CD4-positive, alpha-beta T cell treated with Interleukin-15 for 1 hour (primary cell): ENCODE measurements around the gene TLCD3B.
A peak's percentile ranks its signal among the peaks of the same experiment; 100 is the strongest.

Source experiments
- DNase-seq: peaks from one replicate; pipeline ENCODE4 v3.0.0-alpha.2; 2020

TLCD3B gene, protein sequence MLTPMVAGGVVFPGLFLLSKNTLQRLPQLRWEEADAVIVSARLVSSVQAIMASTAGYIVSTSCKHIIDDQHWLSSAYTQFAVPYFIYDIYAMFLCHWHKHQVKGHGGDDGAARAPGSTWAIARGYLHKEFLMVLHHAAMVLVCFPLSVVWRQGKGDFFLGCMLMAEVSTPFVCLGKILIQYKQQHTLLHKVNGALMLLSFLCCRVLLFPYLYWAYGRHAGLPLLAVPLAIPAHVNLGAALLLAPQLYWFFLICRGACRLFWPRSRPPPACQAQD

DNA sequence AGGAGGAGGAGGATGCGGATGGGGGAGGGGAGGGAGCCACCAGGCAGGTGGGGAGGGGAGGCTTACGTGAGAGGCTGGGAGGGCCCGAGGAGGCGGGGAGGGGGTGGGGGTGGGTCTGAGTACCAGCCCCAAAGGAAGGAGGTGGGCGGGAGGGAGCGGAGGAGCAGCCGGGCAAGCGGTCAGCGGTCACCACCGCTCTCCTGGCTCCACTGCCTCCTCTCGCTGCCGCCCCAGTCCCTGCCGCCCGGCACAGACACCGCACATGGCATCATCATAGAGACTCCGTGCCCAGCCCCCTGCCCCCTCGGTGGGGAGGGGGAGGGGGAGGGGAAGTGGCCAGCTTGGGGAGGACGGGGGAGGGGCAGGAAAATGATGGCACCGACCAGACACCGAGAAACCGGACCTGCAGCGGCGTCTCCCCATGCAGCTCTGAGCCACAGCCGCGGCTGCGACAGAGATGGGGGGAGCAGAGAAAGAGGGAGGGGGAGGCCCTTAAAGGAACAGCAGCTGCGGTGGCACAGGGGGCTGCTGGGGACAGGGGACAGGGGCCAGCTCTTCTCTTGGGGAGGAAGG lies at the start of gene TLCD3B:
Gene TLCD3B (minus strand): TSS at position 431 of the 573 bp plus-strand sequence. CDS start 744 bp downstream, outside the sequence.
- DNase-seq = no peak

DNA sequence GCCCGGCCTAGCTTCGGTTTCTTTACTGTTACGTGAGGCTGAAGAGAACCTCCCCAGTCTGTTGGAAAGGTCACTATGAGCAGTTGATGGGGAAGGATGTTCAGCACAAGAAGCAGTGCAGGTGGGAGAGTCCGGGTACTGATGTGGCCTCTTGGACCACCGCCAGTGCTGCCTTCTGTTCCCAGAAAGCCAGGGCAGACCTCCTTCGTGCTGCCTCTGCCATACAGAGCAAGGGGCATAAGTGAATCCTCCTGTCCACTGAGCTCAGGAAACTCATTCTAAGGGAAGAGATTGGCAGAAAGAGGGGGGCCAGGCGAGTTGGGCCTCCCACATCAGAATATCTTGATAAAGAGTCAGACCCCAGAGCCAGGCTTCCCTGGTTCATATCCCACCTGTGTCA lies 48.4 kb upstream of the TLCD3B start:
- no peak for DNase-seq

DNA sequence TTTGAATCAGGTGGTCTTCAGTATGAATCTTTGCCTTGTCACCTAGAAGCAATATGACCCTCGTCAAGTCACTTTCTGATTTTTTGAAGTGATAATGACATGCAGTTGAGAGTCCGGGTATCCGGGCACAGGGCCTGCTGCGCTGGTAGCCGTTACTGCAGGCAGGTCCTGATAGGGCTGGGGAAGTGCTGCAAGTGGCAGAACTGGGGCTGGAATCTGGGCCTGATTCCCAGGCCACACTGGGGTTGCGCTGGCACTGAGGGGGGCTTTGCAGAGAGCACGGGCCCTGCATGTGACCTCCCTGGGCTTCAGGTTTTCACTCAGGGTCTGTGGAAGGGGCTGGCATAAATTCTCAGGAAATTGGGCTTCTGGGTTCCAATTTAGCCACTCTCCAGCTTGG lies 47.7 kb upstream of the TLCD3B start:
- no peak for DNase-seq

DNA sequence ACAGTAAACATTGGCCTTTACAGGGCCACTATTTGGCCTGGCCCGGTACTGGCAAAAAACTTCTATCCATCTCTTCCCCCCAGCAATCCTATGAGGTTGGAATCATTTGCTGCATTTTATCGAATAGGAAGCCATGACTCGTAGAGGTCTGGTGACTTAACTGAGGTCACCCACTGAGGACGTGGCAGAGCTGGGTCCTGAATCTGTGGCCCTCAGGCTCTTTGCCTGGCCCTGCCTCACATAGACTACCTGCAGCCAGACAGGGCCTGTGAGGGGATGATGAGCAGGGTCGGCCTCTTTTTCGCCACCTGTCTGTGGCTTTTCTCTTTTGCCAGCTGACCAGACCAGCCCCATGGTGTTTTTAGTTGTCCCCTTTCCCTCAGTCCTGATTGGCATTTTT lies 46.6 kb upstream of the TLCD3B start:
- DNase-seq = no peak

DNA sequence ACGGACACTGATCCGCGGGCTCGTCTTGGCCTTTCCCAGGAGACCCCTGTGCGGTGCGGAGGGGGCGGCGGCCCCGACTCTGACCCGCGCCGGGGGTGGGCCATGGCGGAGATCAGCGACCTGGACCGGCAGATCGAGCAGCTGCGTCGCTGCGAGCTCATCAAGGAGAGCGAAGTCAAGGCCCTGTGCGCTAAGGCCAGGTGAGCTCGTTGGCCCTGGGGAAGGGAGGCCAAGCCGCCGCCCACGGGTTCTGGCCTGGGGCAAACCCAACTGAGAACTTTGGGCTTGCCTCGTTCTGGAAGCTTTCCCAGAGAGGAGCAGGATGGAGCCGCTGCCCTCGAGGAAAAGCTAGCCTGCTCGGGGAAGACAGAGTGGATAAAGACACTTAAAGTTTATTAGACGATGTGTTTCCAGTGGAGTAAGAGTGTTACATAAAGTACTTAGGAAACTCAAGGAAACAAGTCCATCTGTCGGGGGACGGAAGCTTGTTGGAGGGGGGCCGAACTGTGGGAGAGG lies 45.3 kb upstream of the TLCD3B start:
- no peak for DNase-seq

DNA sequence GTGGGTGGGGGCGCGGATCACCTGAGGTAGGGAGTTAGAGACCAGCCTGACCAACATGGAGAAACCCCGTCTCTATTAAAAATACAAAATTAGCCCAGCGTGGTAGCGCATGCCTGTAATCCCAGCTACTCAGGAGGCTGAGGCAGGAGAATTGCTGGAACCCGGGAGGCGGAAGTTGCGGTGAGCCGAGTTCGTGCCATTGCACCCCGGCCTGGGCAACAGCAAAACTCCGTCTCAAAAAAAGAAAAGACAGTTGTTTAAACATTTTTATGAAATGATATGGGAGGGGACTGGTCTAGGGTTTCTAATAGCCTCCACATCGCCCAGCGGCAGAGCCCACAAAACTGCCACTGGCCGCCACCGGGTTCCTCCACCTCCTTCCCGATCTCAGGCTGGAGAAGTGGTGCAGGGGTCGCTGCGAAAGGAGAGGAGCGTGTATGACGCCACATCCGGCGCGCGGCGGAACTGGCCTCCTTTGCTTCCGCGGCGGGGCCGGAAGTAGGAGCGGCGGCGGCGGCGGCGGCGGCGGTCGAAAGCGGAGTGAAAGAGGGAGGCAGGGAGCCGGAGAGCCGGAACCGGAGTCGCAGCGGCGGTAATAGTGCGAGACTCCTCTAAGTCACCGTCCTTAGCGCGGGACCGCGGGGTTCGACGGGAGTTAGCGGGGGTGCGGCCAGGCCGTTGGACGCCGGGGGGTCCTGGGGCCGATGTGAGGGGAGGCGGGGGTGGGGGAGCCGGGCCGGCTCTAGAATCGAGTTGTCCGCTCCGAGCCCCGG lies 44.6 kb upstream of the TLCD3B start, which contains the start of gene PPP4C:
Gene PPP4C (plus strand): TSS at position 492 of the 773 bp plus-strand sequence. CDS start 384 bp downstream, outside the sequence.
- DNase-seq = peak; percentile 87

DNA sequence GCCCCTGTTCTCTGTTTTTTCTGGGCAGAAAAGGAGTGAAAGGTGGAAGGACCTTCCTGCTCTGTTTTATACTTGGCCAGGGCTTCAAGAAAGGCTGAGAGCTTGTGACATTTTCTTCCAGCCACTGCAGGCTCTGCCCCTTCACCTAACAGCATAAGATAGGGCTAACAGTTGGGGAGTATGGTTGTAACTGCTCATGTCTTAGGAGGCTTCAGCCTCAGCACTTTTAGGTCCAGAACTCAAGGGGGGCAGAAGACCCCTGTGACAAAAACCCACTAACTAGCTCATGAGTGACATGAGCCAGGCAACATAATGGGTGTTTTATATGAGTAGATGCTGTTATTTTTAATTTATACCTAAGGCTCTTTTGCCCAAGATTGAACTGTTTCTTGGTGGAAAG lies 39.4 kb upstream of the TLCD3B start:
- no peak for DNase-seq

DNA sequence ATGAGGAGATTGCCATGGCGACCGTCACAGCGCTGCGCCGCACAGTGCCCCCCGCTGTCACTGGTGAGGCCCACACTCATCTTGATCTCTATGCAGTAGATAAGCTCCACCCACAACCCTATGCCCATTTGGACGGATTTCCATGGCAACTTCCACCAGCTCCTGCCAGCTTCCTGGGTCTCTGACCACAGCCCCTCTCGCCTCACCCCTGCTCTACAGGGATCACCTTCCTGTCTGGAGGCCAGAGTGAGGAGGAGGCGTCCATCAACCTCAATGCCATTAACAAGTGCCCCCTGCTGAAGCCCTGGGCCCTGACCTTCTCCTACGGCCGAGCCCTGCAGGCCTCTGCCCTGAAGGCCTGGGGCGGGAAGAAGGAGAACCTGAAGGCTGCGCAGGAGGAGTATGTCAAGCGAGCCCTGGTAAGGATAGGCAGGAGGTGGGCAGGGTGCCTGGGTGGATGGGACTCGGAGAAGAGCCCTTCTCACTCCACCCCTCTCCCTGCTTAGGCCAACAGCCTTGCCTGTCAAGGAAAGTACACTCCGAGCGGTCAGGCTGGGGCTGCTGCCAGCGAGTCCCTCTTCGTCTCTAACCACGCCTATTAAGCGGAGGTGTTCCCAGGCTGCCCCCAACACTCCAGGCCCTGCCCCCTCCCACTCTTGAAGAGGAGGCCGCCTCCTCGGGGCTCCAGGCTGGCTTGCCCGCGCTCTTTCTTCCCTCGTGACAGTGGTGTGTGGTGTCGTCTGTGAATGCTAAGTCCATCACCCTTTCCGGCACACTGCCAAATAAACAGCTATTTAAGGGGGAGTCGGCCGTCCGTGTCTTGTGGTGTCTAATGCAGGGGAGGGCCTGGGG lies 38.8 kb upstream of the TLCD3B start:
- no peak for DNase-seq

DNA sequence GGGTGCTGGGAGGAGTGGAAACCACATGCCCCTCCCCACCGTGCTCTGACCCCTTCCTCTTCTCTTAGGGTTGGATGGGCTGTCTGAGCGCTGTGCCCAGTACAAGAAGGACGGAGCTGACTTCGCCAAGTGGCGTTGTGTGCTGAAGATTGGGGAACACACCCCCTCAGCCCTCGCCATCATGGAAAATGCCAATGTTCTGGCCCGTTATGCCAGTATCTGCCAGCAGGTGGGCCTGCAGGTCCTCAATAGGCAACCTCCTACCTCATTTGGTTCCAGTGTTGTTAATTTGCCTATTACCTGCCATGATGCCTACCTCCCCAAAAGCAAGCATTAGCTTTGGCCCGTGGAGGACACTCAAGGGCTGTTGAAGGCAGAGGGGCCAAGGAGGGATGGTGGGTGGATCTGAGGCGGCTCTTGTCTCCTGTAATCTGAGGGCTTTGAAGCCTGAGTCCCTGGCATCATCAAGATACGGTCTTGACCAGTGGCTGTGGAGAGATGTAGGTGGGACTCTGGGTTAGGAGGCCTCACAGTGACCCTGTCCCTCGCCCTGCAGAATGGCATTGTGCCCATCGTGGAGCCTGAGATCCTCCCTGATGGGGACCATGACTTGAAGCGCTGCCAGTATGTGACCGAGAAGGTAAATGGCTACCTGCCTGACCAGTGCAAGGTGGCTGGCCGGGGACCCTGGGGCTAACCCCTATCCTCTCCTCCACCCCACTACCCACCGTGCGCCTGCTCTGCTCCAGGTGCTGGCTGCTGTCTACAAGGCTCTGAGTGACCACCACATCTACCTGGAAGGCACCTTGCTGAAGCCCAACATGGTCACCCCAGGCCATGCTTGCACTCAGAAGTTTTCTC lies 37.9 kb upstream of the TLCD3B start:
- peak; percentile 55 for DNase-seq

DNA sequence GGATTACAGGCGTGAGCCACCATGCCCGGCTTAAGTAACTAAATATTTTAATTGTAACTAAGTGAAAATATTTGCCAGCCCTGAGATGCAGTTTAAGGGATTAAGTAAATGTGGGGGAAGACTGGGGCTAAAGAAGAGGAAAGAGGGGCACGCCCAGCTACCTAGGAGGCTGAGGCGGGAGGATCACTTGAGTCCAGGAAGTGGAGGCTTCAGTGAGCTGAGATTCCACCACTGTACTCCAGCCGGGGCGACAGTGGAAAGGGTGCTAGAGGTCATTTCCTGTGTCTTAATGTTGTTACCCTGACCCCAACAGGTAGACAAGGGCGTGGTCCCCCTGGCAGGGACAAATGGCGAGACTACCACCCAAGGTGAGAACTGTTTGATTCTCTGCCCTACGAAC lies 37.3 kb upstream of the TLCD3B start:
- DNase-seq = no peak

DNA sequence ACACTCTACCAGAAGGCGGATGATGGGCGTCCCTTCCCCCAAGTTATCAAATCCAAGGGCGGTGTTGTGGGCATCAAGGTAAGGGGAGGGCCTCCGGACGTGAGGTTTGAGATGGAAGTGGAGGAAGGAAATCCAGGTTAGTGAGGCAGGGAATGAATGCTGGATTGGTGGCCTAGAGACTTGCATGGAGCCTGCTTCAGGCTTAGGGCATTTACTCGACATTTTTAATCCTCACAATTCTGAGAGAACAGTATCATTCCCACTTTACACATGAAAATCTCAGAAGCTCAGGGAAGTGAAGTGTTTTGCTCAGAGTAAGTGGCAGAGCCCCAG lies 36.5 kb upstream of the TLCD3B start:
- no peak for DNase-seq

DNA sequence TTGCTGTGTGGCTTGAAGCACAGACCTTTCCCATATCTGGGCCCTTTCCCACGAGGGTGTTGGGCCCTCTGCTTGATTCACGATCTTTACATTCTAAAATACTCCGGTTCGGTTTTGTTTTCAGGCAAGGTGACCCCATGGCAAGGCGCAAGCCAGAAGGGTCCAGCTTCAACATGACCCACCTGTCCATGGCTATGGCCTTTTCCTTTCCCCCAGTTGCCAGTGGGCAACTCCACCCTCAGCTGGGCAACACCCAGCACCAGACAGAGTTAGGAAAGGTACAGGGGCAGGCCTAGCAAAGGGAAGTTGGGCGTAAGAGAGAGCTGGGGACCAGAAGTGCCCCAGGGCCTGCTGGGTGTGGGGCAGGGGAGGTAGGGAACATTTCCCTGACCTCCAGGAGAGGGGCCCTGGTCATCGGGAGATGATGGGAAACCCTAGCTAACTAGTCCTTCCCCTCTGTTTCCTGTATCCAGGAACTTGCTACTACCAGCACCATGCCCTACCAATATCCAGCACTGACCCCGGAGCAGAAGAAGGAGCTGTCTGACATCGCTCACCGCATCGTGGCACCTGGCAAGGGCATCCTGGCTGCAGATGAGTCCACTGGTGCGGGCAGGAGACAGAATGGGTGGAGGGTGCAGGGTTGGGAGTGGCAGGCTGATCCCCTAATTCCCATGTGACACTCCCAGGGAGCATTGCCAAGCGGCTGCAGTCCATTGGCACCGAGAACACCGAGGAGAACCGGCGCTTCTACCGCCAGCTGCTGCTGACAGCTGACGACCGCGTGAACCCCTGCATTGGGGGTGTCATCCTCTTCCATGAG lies 35.9 kb upstream of the TLCD3B start:
- DNase-seq = no peak

DNA sequence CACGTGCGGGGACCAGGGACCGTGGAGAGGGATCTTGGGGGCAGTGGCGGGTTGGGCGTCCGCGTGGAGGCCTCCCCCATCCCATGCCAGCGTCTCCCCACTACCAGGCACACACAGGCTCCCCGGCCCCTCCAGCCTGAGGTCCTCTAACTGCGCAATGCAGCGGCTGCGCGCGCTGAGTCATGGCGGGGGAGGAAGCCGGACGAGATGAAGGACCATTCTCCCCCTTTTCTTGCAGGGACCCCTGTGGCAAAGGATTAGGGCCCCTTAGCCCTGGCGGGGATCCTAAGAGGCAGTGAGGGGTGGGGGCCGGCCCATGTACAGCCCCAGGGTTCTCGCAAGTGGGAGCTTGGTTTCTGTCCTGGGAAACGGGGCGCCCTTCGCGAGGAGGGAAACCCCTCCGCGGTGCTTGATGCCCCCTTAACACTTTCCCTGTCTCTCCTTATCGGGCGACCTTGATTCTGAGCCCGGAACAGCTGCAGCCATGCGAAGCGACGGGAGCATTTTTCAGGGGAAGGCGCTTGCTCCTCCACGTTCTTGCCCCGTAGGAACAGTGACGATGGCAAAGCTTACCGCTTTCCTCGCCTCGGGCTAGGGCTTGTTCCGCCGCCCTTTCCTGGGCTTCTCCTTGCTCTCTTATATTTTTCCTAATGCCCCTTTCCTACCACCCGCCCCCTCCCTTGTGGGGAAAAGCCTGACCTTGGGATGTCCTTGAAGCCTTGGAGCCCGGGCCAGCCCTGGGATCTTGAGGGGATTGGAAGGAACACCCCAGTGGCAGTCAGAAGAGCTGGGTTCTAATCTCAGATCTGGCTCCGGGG lies 35.1 kb upstream of the TLCD3B start:
- DNase-seq = peak; percentile 37

DNA sequence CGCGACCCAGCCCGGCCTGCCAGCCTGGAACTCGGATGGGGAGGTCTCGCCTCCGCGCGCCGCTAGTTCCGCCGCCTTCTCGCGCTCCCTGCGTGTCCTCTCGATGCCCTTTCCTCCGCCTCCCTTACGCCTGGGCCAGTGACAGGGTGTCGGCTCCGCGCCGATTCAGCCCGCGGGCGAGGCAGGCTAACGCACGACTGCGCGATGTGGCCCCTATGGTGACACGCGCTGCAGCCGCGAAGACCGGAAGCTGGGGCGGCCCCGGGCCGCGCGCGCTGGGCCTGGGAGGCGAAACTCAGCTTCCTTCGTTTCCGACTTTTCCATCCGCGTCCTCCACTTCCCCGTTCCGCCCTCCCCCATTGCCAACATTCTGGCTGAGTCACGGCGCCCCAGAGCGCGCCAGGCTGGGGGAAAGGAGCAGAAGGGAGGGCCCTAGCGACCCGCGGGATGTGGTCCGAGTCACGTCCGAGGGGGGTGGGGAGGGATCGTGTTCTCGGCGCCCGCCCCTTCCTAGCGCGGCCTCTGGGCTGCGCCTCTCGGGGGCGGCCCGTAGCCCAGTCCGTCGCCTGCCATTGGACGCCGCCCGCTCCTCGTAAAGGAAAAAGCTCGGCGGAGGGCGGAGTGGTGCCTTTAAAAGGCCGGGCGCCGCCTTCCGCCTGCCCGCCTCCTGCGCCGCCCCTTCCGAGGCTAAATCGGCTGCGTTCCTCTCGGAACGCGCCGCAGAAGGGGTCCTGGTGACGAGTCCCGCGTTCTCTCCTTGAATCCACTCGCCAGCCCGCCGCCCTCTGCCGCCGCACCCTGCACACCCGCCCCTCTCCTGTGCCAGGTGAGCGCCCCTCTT lies 34.3 kb upstream of the TLCD3B start, which contains the start of gene ALDOA:
Gene ALDOA (plus strand): TSS at position 659 of the 841 bp plus-strand sequence. CDS start 1,138 bp downstream, outside the sequence.
- DNase-seq = peak; percentile 96

DNA sequence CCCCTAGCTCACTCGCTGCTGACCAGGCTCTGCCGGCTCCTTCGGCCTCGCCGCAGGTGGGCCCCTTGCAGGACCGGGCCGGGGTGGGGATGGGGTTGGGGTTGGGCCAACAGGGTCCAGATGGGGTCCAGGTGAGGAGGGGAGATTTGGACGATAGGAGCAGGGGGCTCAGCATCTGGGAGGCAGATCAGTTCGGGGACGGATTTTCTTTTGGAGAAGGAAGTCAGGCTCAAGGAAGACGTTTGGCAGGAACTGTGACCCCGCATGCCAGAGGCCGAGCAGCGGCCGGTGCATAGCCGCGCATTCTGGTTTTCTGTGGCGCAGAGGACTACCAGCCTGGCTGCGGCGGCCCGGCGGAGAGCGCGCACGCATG lies 33.6 kb upstream of the TLCD3B start:
- DNase-seq = no peak

DNA sequence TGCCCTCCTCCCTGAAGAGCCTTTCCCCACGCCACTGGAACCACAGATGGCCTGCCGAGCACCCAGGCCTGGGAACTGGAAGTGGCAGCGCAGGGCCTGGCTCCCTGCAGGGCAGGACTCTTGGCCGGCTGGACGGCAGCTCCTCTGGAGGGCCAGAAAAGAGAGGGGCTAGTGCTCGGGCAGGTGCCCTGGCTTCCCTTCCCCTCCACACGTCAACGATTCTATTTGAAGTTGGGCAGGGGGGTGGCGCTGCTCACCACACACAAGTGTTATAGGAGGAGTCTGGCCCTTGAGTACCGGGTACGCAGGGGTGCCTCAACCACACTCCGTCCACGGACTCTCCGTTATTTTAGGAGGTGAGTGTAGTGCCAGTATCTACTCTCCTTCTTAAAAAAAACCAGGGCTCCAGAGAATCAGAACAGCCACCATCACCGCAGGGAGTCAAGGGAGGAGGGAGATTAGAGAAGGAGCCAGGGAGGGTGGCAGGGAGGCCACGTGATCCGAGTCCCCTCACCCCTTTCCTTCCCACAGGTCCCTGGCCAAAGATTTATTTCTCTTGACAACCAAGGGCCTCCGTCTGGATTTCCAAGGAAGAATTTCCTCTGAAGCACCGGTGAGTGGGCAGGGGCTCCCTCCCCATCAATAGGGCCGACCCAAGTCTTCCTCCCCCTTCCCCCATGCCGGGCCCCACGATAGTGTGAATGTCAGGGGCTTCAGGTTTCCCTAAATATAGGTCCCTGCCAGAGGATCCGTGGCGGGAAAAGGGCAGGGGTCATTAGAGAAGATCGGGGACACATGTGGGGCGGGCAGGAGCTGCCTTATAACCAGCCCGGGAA lies 33.0 kb upstream of the TLCD3B start:
- DNase-seq = peak; percentile 78

DNA sequence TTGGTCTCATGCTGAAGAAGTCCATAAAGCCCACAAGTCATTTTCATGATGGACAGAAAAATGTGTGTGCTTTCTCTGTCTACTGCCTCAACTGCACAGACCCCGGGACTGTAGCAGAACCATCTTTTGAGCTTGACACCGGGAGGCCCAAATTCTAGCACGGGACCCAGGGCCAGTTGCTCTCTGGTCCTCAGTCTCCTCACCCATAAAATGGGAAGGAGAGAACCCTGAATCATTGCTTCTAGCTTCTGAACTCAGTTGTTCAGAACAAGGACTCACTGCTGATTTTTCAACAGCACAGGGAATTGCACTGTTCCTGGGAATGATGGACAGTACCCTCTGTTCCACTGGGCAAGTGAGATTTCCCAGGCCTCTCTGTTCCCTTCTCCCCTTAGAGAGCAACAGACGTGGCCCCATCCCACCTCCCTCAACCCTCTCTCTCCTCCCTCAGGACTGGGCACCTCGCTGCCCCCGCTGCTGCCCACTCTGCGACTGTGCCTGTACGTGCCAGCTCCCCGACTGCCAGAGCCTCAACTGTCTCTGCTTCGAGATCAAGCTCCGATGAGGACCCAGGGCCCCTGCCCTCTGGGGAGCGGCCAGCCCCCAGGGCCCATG lies 32.3 kb upstream of the TLCD3B start:
- DNase-seq = no peak
